ENCODE measurements around the gene CAMK2A.

DNA sequence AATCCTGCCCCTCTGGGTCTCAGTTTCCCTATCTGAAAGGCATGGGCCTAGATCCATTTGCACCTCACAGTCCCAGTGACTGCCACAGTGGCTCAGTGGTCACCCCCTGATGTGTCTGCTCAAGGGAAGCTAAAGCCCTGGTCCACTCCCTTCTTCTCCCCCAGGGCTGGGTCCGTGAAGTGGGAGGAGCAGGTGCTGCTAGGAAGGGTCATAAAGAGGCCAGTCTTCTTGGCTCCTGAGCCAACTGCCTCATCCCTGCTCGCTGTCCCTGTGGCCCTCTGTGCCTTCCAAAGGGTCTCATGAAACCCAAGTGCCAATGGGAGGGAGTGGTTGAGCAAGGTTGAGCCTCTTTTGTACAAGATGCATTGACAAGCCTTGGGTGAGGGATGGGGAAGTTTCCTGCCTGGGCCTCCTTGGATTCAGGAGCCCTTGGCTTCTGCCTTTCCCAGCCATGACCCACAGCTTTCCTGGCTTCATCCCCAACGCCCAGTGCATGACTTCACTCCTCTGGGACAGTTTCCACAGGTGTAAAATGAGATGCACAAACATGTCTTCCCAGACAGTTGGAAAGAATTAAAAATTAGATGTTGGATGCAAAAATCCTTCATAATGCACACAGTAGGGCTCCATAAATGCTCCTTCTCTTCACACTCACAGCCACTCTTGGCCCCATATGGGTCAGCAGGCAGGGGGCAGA, 101.3 kb downstream of the CAMK2A start:
- TF ChIP-seq CTCF (IDR thresholded peaks at IDR 0.05; ENCODE audit: low read depth, low read length, poor library complexity, severe bottlenecking): no peak
- no peak for TF ChIP-seq EZH2phosphoT487 (IDR thresholded peaks at IDR 0.05; ENCODE audit: borderline replicate concordance, low read length)
